Daoy (cell line): ENCODE measurements around the gene MGLL. TPM values are rescaled to one million over a fixed set of nuclear protein-coding genes. Genes with fewer than 3 reads are reported as not detected.

ENCODE experiments used
- DNase-seq: peaks from one replicate; pipeline ENCODE4 v3.0.0-alpha.2; 2015; ENCODE audit warnings: low read depth
- total RNA-seq: library from RNA; depleted of rRNA; stranded (reverse); fragments of >200 nt; shearing (Covaris generic); gene quantifications from 2 replicates; pipeline ENCODE4 v1.2.3, GENCODE V29; 2014

MGLL gene
- total RNA-seq, 1 experiment from 2014 or later: 37.1 TPM

- no peak for DNase-seq
These were observed 145.9 kb downstream of the MGLL start for GRCh38 chr3:127676456-127676855.

DNA sequence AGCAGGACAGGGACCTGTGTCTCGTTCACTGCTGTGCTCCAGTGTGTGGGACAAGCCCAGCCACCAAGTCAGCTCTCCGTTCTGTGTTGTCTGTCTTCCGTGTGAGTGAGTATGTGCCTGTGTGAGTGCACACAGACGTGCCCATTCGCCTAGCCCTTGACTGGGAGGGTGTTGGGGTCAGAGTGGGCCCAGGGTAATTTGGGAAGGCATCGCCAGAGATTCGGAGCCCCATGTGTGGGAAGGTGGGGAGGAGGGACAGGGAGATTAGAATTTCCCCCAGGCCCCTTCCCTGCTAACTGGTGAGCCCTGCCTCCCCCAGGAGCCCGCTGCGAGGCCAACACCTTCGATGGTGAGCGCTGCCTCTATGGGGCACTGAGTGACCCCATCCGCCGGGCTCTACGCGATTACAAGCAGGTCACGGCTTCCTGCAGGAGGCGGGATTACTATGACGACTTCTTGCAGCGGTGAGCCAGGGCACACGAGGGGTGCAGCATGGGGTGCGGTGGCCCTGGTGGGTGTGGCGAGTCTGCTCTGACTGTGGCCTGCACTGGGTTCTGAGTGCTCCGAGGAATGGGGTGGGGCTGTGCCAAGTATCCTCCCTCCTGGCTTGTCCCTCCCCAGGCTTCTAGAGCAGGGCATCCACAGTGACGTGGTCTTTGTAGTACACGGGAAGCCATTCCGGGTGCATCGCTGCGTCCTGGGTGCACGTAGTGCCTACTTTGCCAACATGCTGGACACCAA lies 146.5 kb downstream of the MGLL start:
- DNase-seq: no peak

DNA sequence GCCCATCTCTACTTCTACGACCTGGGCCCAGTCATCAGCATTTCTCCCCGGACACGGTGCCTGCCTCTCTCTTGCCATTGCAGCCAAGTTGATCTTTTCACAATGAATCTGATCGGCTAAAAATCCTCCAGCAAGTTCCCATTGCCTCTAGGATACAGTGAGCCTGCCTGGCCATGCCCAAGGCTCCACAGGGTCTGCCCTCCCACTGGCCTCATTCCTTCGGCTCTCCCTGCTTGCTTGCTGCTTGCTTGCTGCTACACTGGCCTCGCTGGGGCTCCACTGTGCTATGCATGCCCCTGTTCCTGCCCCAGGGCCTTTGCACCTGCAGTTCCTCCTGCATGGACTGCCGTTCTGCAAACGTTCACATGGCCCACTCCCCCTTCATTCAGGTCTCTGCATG lies 147.5 kb downstream of the MGLL start:
- DNase-seq: no peak

GRCh38 chr3:127674101-127674721 lies 148.1 kb downstream of the MGLL start:
- no peak for DNase-seq

- peak; percentile 83 for DNase-seq
These were observed 148.9 kb downstream of the MGLL start for GRCh38 chr3:127673191-127674100.

DNA sequence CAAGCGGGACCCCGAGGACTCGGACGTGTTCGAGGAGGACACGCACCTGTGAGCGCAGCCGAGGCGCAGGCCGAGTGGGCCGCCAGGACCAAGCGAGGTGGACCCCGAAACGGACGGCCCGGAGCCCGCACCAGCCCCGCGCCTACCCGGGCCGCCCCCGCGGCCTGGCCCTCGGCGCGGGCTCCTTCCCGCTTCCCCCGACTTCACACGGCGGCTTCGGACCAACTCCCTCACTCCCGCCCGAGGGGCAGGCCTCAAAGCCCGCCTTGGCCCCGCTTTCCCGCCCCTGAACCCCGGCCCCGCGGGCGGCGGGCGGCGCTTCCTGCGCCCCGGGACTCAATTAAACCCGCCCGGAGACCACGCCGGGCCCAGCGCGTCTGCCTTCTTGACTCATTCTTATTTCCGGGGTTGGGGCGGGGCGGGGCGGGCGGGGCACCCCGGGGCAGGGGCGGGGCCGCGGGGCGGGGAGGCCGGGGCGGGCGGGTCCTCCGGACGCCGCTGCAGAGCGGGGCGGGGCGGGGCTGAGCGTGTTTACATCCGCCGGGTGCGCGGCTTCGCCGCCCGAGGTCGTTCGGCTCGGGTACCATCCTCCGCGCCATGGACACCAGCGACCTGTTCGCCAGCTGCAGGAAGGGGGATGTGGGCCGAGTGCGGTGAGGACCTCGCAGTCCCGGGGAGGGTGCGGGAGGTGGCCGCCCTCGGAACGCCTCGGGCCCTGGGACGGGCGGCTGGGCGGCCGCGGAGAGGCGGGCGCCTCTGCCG lies 149.7 kb downstream of the MGLL start, which contains the start of gene ABTB1:
Gene ABTB1 (plus strand): TSS at position 524 of the 762 bp plus-strand sequence. CDS start 74 bp downstream, at position 598.
- DNase-seq: peak; percentile 89

- no peak for DNase-seq
These were observed 150.5 kb downstream of the MGLL start for GRCh38 chr3:127671523-127672428.

DNA sequence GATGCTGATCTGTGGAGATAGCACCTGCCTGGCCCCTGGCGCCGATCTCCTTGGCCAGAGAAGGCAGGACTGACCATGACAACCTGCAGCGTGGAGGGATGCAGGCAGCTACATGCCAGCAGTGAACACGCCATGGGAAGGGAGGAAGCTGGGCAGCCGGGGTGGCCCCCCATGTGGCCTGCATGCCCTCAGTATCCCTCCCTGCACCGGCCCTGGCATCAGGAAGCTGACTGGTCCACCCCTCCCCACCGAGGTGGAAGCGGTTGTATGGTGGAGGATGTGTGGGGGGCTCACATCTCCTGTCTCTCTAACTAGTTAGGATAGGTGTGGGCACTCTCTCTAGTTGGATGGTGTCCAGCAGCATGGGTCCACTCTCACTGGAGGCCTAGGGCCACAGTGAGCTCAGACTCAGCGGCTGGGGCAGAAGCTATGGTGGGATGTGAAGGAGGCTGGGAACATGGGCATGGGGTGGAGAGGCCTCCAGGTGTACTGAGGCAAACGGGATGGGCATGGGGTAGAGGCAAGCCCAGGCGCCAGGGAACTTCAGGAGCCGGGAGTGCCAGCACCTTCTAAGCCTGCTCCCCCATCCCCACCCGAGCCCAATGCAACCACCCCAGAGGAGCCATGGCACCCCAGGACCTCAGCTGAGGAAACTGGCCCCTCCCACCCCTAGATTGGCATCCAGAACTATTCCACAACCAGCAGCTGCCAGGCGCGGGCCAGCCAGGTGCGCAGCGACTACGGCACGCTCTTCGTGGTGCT lies 151.4 kb downstream of the MGLL start:
- DNase-seq: no peak

- DNase-seq: no peak
These were observed 152.1 kb downstream of the MGLL start for GRCh38 chr3:127670229-127670559.

- no peak for DNase-seq
These were observed 152.6 kb downstream of the MGLL start for GRCh38 chr3:127669541-127670228.

GRCh38 chr3:127668906-127669305 lies 153.4 kb downstream of the MGLL start:
- no peak for DNase-seq

GRCh38 chr3:127667119-127667681 lies 155.1 kb downstream of the MGLL start:
- DNase-seq: no peak

DNA sequence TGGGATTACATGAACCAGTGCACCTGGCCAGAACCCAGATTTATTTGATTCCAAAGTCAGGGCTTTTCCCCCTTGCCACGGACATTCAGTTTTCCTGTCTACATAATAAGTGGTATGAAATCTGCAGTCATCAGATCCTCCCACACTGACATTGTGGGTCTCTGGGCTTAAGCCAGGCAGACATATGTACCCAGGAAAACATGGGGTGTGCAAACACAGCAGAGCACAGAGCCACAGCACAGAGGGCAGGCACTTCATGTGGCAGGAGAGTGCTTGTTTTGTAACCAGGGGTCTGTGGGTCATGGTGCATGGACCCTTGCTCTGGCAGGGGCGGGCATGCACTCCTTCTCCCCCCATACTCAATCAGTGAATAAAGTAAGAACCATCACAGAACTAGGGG lies 155.6 kb downstream of the MGLL start:
- no peak for DNase-seq

GRCh38 chr3:127665586-127665985 lies 156.7 kb downstream of the MGLL start:
- DNase-seq: no peak

DNA sequence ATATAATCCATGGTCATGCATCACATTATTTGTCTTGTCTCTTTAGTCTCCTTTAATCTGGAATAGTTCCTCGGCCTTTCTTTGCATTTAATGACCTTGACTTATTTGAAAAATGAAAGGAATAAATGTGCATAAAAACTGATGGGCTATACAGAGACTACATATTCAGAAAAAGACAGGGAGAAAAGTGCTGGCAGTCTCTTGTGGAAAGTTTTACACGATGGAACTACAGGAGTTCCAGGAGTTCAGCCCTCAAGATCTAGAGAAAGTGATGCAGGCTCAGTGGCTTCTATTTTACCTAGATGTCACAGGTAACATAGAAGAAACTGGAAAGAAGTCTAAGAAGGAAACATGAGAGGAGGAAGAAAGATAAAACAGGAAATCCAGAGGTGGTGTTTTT lies 157.2 kb downstream of the MGLL start:
- no peak for DNase-seq

DNA sequence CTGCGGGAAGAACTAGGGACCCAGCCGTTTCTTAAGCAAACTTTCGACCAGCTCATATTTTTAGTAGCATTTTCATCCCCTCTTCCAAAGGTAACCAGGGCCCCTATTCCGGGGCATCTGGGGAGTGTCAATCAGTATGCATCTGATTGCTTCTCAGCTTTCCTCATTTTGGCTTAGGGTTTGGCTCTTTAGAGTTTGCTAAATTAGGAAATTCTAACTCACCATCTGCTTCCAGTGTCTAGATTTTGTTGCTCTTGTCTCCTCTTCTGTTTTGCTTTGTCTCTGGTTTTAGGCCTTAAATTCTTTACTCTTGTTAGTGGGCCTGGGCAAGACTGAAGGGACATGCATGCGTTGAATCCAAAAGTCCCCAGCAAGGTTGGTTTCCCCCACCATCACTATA lies 159.2 kb downstream of the MGLL start:
- DNase-seq: no peak

- no peak for DNase-seq
These were observed 160.3 kb downstream of the MGLL start for GRCh38 chr3:127662001-127662469.

- no peak for DNase-seq
These were observed 160.7 kb downstream of the MGLL start for GRCh38 chr3:127661600-127661999.
